GM18498 (cell line): ENCODE measurements around the gene ZNF282.

Source experiments
- ATAC-seq: cut with Tn5 transposase; IDR thresholded peaks from one replicate; pipeline ENCODE4 v1.9.1; 2021; ENCODE audit warnings: mild to moderate bottlenecking, moderate library complexity; ENCODE audit not compliant: unreplicated experiment

ZNF282 gene

DNA sequence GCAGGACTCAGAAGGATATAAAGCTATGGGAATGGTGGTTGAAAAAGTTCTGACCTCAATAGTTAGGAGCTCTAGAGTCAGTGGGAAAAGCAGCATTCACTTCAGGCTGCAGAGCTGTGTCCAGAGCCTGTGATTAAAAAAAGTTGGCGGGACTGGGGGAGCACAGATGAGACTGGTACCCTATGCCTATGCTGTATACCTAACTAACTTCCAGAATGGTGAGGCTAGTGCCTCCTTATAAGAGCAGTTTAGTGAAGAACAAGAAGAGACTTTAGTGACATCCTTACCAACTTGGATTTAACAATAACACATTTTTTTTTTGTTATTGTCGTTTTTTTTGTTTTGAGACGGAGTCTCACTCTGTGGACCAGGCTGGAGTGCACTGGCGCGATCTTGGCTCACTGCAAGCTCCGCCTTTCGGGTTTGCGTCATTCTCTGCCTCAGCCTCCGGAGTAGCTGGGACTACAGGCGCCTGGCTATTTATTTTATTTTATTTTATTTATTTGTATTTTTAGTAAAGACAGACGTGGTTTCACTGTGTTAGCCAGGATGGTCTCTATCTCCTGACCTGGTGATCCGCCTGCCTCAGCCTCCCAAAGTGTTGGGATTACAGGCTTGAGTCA is 6.6 kb upstream of the ZNF282 start:
- no peak for ATAC-seq

DNA sequence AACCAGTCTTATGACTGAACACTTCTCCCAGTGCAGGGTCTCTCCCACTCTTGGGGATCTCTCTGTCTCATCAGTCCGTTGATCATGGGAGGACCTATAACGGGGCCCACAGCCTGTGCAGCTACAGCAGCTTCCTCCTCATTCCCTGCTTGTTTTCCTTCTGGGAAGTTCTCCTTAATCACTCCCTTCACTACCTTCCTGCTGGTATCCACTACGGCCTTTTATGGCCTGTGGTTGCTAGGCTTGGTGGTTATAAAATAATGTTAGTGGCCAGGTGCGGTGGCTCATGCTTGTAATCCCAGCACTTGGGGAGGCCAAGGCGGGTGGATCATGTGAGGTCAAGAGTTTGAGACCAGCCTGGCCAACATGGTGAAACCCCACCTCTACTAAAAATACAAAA is 3.5 kb upstream of the ZNF282 start:
- no peak for ATAC-seq

DNA sequence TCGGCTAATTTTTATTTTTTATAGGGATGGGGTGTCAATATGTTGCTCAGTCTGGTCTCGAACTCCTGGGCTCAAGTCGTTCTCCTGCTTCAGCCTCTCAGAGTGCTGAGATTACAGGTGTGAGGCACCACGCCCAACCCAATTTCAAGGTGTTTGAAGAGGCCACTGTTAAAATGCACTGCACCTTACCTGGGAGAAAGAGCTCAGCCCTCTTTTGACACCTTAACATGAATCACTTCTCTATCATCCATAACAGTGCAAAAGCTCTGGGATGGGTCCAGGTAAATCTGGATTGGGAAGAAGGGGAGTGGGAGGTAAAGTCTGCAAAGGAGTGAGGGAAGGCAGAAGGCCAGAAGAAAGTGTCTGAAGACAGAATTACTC is 557 bp upstream of the ZNF282 start:
- ATAC-seq = no peak

GRCh38 chr7:149196151-149196704 is 882 bp downstream of the ZNF282 start:
- ATAC-seq = peak; percentile 1

DNA sequence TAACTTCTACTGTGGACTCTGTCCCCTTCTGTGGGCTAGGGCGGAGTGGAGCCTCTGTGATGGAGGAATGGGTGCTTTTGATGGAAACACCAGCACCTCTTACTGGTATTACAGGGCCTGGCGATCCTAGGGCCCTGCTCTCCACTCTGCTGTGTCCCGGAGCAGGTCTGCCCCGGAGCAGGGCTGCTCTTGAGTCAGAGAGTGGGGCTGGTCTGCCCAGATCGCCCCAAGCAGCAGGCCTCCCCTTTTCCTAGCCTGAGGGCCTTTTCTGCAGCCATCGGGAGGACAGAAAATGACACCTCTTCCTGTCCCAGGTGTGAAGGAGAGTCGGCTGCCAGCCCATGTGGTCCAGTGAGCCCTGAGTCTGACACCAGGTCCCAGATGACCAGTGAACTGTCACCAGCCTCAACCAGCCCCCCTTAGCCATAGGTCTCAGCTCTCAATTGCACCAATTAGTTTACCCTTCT is 1.4 kb downstream of the ZNF282 start:
- ATAC-seq = no peak

DNA sequence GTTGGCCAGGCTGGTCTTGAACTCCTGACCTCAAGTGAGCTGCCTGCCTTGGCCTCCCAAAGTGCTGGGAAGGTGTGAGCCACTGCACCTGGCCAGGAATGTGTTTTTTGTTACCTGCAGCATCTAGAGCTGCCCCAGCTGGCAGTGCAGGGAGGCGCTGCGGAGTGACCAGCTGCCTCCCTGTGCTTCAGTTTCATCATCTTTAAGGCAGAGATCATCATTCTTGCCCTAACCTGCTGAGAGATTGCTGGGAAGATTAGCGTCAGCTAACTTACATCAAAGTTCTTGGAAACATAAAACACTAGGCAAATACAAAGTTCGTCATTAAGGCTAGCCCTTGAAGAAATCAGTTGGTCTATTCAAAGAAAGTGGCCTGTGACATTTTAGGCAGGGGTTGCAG is 2.3 kb downstream of the ZNF282 start:
- ATAC-seq = no peak

DNA sequence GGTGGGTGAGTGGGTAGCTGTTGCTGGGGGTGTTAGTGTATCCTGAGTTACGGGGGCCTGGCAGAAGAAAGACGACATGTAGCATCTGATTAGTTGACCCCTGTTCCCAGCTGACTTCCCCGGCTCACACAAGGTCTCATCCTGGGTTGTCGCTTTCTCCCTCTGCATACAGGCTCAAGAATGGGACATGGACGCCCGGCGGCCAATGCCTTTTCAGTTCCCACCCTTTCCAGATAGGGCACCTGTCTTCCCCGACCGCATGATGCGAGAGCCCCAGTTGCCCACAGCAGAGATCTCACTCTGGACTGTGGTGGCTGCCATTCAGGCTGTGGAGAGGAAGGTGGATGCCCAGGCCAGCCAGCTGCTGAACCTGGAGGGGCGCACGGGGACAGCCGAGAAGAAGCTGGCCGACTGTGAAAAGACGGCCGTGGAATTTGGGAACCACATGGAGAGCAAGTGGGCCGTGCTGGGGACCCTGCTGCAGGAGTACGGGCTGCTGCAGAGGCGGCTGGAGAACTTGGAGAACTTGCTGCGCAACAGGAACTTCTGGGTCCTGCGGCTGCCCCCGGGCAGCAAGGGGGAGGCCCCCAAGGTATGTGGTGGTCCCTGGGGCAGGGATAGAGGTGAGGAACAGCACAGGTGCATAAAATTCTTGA is 2.9 kb downstream of the ZNF282 start:
- no peak for ATAC-seq

- no peak for ATAC-seq
These were observed 4.1 kb downstream of the ZNF282 start for GRCh38 chr7:149199234-149199995.

- ATAC-seq = no peak
These were observed 7.5 kb downstream of the ZNF282 start for GRCh38 chr7:149202831-149203231.

DNA sequence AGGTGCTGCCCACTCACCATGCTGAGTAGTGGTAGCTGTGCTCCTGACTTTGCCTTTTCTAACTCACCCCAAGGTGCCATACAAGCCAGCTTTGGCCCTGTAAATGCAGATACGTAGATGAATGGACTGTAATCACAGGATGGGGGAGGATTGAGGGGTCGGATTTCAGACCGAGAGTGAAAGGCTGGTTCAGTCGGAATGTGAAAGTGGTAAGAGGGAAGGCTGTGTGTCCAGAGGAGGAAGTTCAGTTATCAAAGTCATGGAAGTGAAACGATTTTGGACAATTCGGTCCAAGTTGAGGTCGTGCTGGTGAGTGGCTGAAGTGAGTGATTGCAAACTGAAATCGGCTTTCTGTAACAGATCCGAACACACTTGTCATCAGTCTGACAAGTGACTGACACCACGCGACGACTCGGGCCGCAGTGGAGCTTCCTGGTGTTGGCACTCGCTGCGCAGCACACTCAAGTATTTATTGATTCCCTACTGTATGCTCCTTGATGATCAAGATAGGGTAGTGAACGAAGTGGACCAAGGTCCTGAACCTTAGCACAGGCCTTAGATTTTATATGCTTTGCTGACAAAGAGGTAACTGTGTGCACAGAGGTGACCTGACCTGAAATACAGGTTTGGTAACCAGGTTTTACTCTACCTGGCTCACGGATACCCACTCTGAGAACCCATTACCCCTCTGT is 10.5 kb downstream of the ZNF282 start:
- ATAC-seq = no peak

- ATAC-seq = no peak
These were observed 12.1 kb downstream of the ZNF282 start for GRCh38 chr7:149207324-149208035.

- ATAC-seq = no peak
These were observed 14.3 kb downstream of the ZNF282 start for GRCh38 chr7:149209518-149210269.

DNA sequence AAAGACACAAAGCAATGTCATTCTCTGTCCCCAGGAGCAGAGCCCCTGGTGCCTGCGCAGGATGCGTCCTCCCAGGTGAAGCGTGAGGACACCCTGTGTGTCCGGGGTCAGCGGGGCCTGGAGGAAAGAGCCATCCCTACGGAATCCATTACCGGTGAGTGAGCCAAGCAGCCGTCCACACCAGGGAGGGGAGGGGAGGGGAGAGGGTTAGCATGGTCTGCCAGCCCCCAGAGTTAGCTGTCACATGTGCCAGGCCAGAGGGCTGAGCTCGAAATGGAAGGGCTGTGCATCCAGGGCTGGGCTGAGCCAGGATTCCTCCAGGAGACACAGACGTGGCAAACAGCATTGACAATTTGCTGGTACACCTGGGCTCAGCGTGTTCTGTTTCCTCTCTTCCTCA is 15.2 kb downstream of the ZNF282 start:
- no peak for ATAC-seq

- ATAC-seq = no peak
These were observed 18.8 kb downstream of the ZNF282 start for GRCh38 chr7:149214020-149214720.

GRCh38 chr7:149216402-149216801 is 21.1 kb downstream of the ZNF282 start:
- no peak for ATAC-seq

DNA sequence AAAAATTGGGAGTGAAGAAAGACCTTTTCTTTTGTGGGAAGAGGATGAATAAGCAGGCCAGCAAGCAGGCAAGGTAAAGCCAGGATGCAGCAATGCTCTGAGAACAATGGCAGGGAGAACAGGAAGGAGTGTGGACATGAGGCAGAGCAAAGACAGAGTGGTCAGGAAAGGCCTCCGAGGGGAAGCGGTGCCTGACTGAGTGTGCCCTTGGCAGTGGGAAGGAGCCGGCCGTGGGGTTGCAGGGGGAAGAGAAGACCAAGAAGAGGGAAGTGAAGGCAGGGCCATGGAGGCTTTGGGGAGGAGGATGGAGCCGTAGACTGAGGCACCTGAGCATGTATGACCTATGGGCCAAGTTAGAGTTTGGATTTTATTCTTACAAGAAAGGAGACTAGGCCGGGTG is 22.2 kb downstream of the ZNF282 start:
- ATAC-seq = no peak

- no peak for ATAC-seq
These were observed 23.4 kb downstream of the ZNF282 start for GRCh38 chr7:149218469-149219420.

DNA sequence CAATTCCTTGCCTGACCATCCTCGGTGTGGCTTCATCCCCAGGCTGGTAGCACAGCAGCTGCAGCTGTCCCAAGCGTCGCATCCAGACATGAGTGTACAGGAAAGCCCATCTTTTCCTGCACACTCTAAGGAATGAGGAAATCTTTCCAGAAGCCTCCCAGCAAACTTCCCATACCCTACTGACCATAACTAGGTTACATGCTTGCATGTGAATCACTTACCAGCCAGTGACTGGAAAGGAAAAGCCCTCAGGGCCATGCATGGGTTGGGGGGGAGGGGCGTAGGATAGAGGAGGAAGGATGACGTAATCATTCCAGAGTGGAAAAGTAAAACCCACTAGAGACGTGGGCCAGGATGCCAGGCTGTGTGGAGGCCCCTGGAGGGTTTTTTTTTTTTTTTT is 25.2 kb downstream of the ZNF282 start:
- ATAC-seq = no peak
